Nephron (organoid): ENCODE data around the gene USP6NL.

Source experiments
- H3K27ac Mint-ChIP-seq, 3 experiments: 2 replicates each; pipeline ENCODE4 v1.8.0; 2020; ENCODE audit warnings: mixed read lengths in 3 of 3, mild to moderate bottlenecking in 2 of 3, moderate library complexity in 1 of 3
- H3K27me3 Mint-ChIP-seq: 2 replicates; pipeline ENCODE4 v1.8.0; 2021; ENCODE audit warnings: low read depth, mild to moderate bottlenecking, moderate library complexity, mixed read lengths
- H3K36me3 Mint-ChIP-seq: 2 replicates; pipeline ENCODE4 v1.8.0; 2020; ENCODE audit warnings: low read depth, mixed read lengths
- H3K4me1 Mint-ChIP-seq: 2 replicates; pipeline ENCODE4 v1.8.0; 2020; ENCODE audit warnings: mixed read lengths
- H3K4me3 Mint-ChIP-seq, 3 experiments: 2 replicates each; pipeline ENCODE4 v1.8.0; 2020; ENCODE audit warnings: mild to moderate bottlenecking in 3 of 3, mixed read lengths in 3 of 3, moderate library complexity in 2 of 3
- H3K9me3 Mint-ChIP-seq: 2 replicates; pipeline ENCODE4 v1.8.0; 2020; ENCODE audit warnings: mixed read lengths
- TF ChIP-seq, protein P1 (sequence below), 3 experiments: fragments of 200-600 bp; sonication (generic); IDR thresholded peaks; one replicate each; pipeline ENCODE4 v1.5.0; 2021; ENCODE audit warnings: antibody characterized with exemption in 3 of 3; ENCODE audit not compliant: unreplicated experiment in 3 of 3

USP6NL gene

DNA sequence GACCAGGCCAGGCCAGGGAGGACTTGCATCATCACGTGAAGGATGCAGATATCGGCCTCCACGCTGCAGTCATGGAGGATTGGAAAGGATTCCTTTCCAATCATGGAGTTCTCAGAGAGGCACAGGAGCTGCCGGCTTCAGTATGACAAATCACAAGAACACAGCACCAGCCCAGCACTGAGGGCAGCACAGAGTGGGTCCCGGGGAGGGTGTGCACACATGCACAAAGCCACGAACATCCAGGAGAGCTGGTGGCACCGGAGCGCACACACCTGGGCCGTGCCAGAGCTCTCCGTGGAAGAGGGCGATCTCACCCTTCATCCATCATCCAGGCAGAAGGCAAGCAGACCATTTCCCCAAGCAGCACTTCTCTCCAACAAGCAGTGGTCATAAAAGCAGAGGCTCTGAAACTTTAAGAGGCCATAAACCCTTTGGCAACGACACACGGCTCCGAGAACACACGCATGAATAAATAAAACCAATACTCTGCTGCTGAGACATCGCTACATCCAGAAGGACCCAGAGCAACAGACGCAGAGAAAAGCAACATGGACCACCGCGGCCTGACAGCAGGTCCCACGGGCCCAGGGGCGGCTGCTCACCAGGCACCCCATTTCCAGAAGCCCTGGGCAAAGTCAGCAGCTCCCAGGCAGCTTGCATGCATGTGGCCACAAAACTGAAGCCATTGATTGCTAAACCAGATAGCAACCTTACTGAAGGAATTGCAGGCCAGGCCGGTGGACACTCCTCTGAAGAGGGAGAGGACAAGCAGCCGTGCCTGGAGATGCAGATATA lies 180.8 kb downstream of the USP6NL start:
- H3K9me3 Mint-ChIP-seq: peaks cover 20% of the 10 kb centered on the region
- H3K27ac Mint-ChIP-seq: peak overlapping the region in 1 of 3 experiments; percentile 42
- peaks cover 4% of the 10 kb centered on the region for H3K36me3 Mint-ChIP-seq
- H3K4me3 Mint-ChIP-seq: no peak overlapping the region
- TF ChIP-seq, protein P1, sequence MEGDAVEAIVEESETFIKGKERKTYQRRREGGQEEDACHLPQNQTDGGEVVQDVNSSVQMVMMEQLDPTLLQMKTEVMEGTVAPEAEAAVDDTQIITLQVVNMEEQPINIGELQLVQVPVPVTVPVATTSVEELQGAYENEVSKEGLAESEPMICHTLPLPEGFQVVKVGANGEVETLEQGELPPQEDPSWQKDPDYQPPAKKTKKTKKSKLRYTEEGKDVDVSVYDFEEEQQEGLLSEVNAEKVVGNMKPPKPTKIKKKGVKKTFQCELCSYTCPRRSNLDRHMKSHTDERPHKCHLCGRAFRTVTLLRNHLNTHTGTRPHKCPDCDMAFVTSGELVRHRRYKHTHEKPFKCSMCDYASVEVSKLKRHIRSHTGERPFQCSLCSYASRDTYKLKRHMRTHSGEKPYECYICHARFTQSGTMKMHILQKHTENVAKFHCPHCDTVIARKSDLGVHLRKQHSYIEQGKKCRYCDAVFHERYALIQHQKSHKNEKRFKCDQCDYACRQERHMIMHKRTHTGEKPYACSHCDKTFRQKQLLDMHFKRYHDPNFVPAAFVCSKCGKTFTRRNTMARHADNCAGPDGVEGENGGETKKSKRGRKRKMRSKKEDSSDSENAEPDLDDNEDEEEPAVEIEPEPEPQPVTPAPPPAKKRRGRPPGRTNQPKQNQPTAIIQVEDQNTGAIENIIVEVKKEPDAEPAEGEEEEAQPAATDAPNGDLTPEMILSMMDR (IDR thresholded peaks at IDR 0.05; ENCODE audit: unreplicated experiment in 3 of 3): no peak
- no peaks in the 10 kb centered on the region for H3K4me1 Mint-ChIP-seq
- peaks cover 15% of the 10 kb centered on the region for H3K27me3 Mint-ChIP-seq

DNA sequence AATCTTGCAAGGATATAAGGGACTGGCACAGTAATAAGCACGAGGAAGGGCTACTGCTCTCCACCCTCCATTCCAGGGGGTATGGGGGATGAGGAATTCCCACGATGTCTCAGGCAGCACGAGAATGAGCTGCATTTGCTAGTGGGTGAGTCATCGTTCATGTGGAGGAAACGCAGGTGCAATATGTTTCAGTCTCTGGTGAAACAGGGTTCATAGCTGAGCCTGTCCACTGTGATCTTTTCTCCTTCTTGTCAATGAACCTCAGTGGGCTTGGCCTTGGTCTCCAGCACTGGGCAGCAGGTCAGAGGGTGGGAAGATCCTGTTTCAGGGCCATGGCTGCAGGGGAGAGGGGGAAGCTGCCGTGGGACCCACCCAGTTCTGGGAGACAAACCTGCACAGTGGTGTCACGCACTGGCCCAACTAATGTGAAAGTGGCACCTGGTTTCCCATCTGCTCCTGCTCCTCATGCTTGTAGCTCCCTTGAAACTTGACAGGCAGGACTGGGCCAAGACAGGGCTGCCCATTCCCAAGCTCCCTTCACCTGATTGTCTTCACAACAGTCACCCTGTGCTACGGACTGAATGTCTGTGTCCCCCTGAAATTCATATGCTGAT lies 181.9 kb downstream of the USP6NL start:
- Mint-ChIP-seq H3K27me3 (peaks cover 10% of the 10 kb centered on the region), H3K9me3 (peaks cover 20% of the 10 kb centered on the region), H3K4me1 (peaks cover 6% of the 10 kb centered on the region), H3K27ac (no peak overlapping the region), H3K36me3 (peaks cover 4% of the 10 kb centered on the region), H3K4me3 (no peak overlapping the region)
- TF ChIP-seq, protein P1 (IDR thresholded peaks at IDR 0.05; ENCODE audit: unreplicated experiment in 3 of 3): no peak

DNA sequence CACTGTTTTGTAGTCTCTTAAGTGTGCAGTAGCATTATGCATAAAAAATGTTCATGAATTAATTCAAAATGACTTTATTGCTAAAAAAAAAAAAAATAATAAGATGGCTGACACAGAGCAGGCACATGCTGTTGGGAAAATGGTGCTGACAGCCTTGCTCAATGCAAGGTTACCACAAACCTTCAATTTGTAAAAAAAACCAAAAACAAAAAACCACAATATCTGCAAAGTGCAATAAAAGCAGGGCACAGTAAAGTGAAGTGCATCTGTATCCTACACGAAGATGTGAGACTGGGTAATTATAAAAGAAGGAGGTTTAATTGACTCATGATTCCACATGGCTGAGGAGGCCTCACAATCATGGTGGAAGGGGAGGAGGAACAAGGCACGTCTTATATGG lies 185.8 kb downstream of the USP6NL start:
- Mint-ChIP-seq H3K4me3 (no peak overlapping the region), H3K4me1 (peaks cover 11% of the 10 kb centered on the region), H3K27me3 (peaks cover 13% of the 10 kb centered on the region), H3K36me3 (peaks cover 8% of the 10 kb centered on the region), H3K27ac (no peak overlapping the region), H3K9me3 (peaks cover 35% of the 10 kb centered on the region)
- TF ChIP-seq, protein P1 (IDR thresholded peaks at IDR 0.05; ENCODE audit: unreplicated experiment in 3 of 3): no peak

DNA sequence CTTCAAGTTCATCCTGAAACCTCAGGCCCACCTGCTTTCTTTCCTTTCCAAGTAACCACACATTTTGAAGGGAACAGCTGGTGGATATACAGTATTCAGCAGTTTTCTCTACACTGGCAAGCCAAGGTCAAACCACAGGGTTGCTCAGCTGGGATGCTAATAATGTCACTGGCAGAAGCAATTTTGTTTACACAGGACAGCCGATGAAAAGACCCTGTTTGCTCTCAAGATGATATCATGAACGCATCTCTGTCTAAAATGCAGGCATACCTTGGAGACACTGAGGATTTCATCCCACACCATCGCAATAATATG lies 186.2 kb downstream of the USP6NL start:
- TF ChIP-seq, protein P1 (IDR thresholded peaks at IDR 0.05; ENCODE audit: unreplicated experiment in 3 of 3): no peak
- peaks cover 36% of the 10 kb centered on the region for H3K9me3 Mint-ChIP-seq
- H3K27ac Mint-ChIP-seq: peak overlapping the region in 2 of 3 experiments; percentile 59 to 78
- peaks cover 8% of the 10 kb centered on the region for H3K36me3 Mint-ChIP-seq
- H3K4me3 Mint-ChIP-seq: no peak overlapping the region
- H3K27me3 Mint-ChIP-seq: peaks cover 9% of the 10 kb centered on the region
- H3K4me1 Mint-ChIP-seq: peaks cover 11% of the 10 kb centered on the region

DNA sequence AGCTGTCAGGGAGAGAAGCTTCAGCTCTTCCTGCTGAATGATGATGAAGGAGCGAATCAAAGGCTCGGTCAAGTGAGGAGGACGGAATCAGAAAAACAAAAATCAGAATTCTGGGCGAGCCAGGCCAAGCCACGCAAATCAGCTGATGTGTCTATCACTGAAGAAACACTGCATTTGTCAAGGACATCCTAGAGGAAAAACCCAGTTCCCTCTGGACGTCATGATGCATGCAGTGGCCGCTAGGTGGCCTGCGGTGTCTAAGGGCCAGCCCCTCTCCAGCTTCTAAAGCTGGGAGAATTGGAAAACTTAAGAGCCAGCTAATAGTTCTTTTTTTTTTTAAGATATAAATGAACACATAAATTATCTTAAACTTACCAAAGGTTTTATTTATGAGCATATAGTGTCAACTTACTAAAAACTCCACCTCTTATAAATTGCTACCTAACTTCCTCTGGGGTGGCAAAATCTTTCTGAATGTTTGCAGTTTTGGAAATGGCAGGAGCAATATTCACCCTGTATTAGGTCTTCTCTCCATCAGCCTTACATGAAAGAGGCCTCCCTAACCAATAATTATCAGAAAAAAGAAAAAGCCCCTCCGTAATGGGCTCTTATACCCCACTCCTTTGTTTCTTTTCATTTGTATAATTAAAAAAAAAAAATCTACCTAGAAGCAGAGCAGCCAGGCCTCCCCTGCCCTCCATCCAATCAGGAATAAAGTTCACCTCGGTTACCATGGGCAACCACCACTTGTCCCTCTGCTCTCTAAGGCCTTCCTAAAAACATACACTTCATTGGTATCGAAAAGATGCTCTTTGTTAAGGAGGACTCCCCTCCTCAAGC lies 186.8 kb downstream of the USP6NL start:
- Mint-ChIP-seq H3K9me3 (peaks cover 40% of the 10 kb centered on the region), H3K27ac (peak overlapping the region in 2 of 3 experiments; percentile 59 to 78), H3K36me3 (peaks cover 8% of the 10 kb centered on the region), H3K4me3 (no peak overlapping the region), H3K27me3 (peaks cover 8% of the 10 kb centered on the region), H3K4me1 (peaks cover 11% of the 10 kb centered on the region)
- TF ChIP-seq, protein P1 (IDR thresholded peaks at IDR 0.05; ENCODE audit: unreplicated experiment in 3 of 3): peak; percentile 85 to 89 (median 87)
